Uterus (tissue), 4 donors: ENCODE data around the gene TRAT1. TPM values are rescaled to one million over a fixed set of nuclear protein-coding genes. Genes with fewer than 3 reads are reported as not detected.

Experiments used
- DNase-seq, 2 donors: peaks; one replicate each; pipeline ENCODE4 v3.0.0-alpha.2; 2019 to 2020
- H3K27ac ChIP-seq, 2 donors: fragments of 200-600 bp; sonication (generic); 1 replicate in 1 of 2; 2 replicates in 1 of 2; pipeline ENCODE4 v1.5.1; 2016 to 2018
- H3K27me3 ChIP-seq, 2 donors: fragments of 200-600 bp; sonication (generic); one replicate each; pipeline ENCODE4 v1.5.1; 2018 to 2019; ENCODE audit warnings: control low read depth in 1 of 2
- H3K36me3 ChIP-seq, 2 donors: fragments of 200-600 bp; sonication (generic); one replicate each; pipeline ENCODE4 v1.5.1; 2019; ENCODE audit warnings: control low read depth in 1 of 2
- H3K4me1 ChIP-seq, 2 donors: fragments of 200-600 bp; sonication (generic); one replicate each; pipeline ENCODE4 v1.5.1; 2018 to 2019; ENCODE audit warnings: control low read depth in 1 of 2
- H3K4me3 ChIP-seq, 2 donors: fragments of 200-600 bp; sonication (generic); 1 replicate in 1 of 2; 2 replicates in 1 of 2; pipeline ENCODE4 v1.5.1; 2018 to 2019; ENCODE audit warnings: mild to moderate bottlenecking in 1 of 2
- H3K9me3 ChIP-seq, 2 donors: fragments of 200-600 bp; sonication (generic); one replicate each; pipeline ENCODE4 v1.5.1; 2019; ENCODE audit warnings: control low read depth in 1 of 2
- CTCF ChIP-seq, 4 experiments: fragments of 200-600 bp in 2 of 4; fragments of 450-650 bp in 2 of 4; sonication (generic) in 2 of 4; IDR thresholded peaks; one replicate each; pipeline ENCODE4 v1.5.1; 2016 to 2019; ENCODE audit warnings: antibody characterized with exemption in 4 of 4, mild to moderate bottlenecking in 2 of 4, moderate library complexity in 1 of 4
- POLR2A ChIP-seq, 2 donors: fragments of 450-650 bp; IDR thresholded peaks; one replicate each; pipeline ENCODE4 v1.6.1; 2016; ENCODE audit warnings: antibody characterized with exemption in 2 of 2, mild to moderate bottlenecking in 1 of 2, moderate library complexity in 1 of 2
- intact Hi-C: fragments of 100-400 bp; cut with DNase I; formaldehyde crosslinking; loops from one replicate; pipeline ENCODE4 v1.15.1; 2023; ENCODE audit warnings: low total_unique reads
- total RNA-seq, 4 donors: library from RNA; depleted of rRNA in 3 of 4; stranded (reverse); fragments of >200 nt in 3 of 4; gene quantifications; one replicate each; pipeline versions ENCODE4 v1.1.0 to v1.2.4, GENCODE V29; 2014 to 2023
- donor health status: DM: yes; HTN: yes; CAD: no.

The TRAT1 gene
- total RNA-seq, 4 donors from 2014 or later, result 0.26 to 3.5 (median 0.35) TPM; not detected in 1

- H3K4me1 ChIP-seq, result no peaks in the 10 kb centered on the region
- no peak overlapping the region for H3K27ac ChIP-seq
- no peaks in the 10 kb centered on the region for H3K27me3 ChIP-seq
- intact Hi-C loops, result no loop called here
- DNase-seq, result no peak
- no peak for TF ChIP-seq POLR2A (IDR thresholded peaks at IDR 0.05)
- no peak for TF ChIP-seq CTCF (IDR thresholded peaks at IDR 0.05)
- no peaks in the 10 kb centered on the region for H3K36me3 ChIP-seq
- H3K9me3 ChIP-seq, result no peaks in the 10 kb centered on the region
- H3K4me3 ChIP-seq, result no peak overlapping the region
These were observed 11.0 kb downstream of the TRAT1 start for GRCh38 chr3:108833611-108834010.

GRCh38 chr3:108834551-108834950 is 12.0 kb downstream of the TRAT1 start:
- H3K4me1 ChIP-seq, result no peaks in the 10 kb centered on the region
- H3K27ac ChIP-seq, result no peak overlapping the region
- no peaks in the 10 kb centered on the region for H3K36me3 ChIP-seq
- no peaks in the 10 kb centered on the region for H3K9me3 ChIP-seq
- no peaks in the 10 kb centered on the region for H3K27me3 ChIP-seq
- DNase-seq, result no peak
- intact Hi-C loops, result no loop called here
- H3K4me3 ChIP-seq, result no peak overlapping the region
- TF ChIP-seq CTCF (IDR thresholded peaks at IDR 0.05) (no peak), POLR2A (IDR thresholded peaks at IDR 0.05) (no peak)

DNA sequence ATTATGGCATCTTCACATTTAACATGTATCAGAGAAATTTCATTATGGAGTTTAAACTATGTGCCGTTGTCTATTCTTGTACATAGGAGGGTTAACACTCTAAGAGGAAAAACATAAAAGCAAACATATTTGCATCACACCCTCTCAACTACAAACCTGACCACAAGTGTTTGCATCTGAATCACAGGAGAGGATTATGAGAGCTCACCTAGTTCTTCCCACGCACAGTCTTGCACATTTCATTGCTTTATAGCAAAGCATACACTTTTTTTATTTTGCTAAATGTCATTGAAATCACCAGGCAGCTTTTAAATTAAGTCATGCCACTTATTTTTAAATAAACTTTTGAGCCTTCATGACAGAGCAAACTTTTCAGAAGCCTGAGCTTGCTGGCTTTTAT is 12.5 kb downstream of the TRAT1 start:
- Histone ChIP-seq H3K4me3 (no peak overlapping the region), H3K9me3 (no peaks in the 10 kb centered on the region), H3K4me1 (no peaks in the 10 kb centered on the region), H3K27me3 (no peaks in the 10 kb centered on the region), H3K36me3 (no peaks in the 10 kb centered on the region), H3K27ac (no peak overlapping the region)
- TF ChIP-seq CTCF (IDR thresholded peaks at IDR 0.05) (no peak), POLR2A (IDR thresholded peaks at IDR 0.05) (no peak)
- DNase-seq, result no peak
- intact Hi-C loops, result no loop called here

GRCh38 chr3:108838436-108838835 is 15.8 kb downstream of the TRAT1 start:
- Histone ChIP-seq H3K4me3 (no peak overlapping the region), H3K36me3 (no peaks in the 10 kb centered on the region), H3K9me3 (no peaks in the 10 kb centered on the region), H3K4me1 (no peaks in the 10 kb centered on the region), H3K27me3 (no peaks in the 10 kb centered on the region), H3K27ac (no peak overlapping the region)
- DNase-seq, result no peak
- intact Hi-C loops, result no loop called here
- TF ChIP-seq POLR2A (IDR thresholded peaks at IDR 0.05), result no peak
- no peak for TF ChIP-seq CTCF (IDR thresholded peaks at IDR 0.05)

GRCh38 chr3:108845709-108846293 is 23.2 kb downstream of the TRAT1 start:
- intact Hi-C loops, result no loop called here
- no peaks in the 10 kb centered on the region for H3K27me3 ChIP-seq
- TF ChIP-seq CTCF (IDR thresholded peaks at IDR 0.05) (no peak), POLR2A (IDR thresholded peaks at IDR 0.05) (no peak)
- no peaks in the 10 kb centered on the region for H3K4me1 ChIP-seq
- H3K36me3 ChIP-seq, result no peaks in the 10 kb centered on the region
- no peaks in the 10 kb centered on the region for H3K9me3 ChIP-seq
- H3K4me3 ChIP-seq, result no peak overlapping the region
- no peak for DNase-seq
- no peak overlapping the region for H3K27ac ChIP-seq
